MCF 10A (cell line): ENCODE data around the gene FGFR2. TPM values are rescaled to one million over a fixed set of nuclear protein-coding genes. Genes with fewer than 3 reads are reported as not detected.

Source experiments
- BruUV-seq: library from RNA; stranded (reverse); fragments of 400-500 nt; replicated peaks from 2 replicates; lab custom pipeline; 2021; lab: Mats Ljungman, UMichigan
- CTCF ChIA-PET: fragments of 300-600 bp; sonication (Branson Sonifier 250); formaldehyde crosslinking; extraction: SDS; loops from one replicate; lab custom pipeline; 2021; ENCODE audit warnings: antibody characterized with exemption, inconsistent platforms; lab: Yijun Ruan, JAX
- POLR2A ChIA-PET: fragments of 300-600, 350-650 bp; sonication (Branson Sonifier 250); formaldehyde crosslinking; extraction: SDS; loops from one replicate; lab custom pipeline; 2020; ENCODE audit warnings: antibody characterized with exemption, inconsistent platforms; lab: Yijun Ruan, JAX
- DNase-seq: peaks from one replicate; pipeline ENCODE4 v3.0.0-alpha.2; 2018; ENCODE audit not compliant: unreplicated experiment
- H3K27ac Mint-ChIP-seq: one replicate; pipeline ENCODE4 v1.8.0; 2022; ENCODE audit warnings: mild to moderate bottlenecking, low read depth, mixed read lengths; ENCODE audit not compliant: unreplicated experiment
- H3K27me3 Mint-ChIP-seq: one replicate; pipeline ENCODE4 v1.8.0; 2022; ENCODE audit warnings: mixed read lengths; ENCODE audit not compliant: insufficient read depth, unreplicated experiment
- H3K36me3 Mint-ChIP-seq: one replicate; pipeline ENCODE4 v1.8.0; 2022; ENCODE audit warnings: mild to moderate bottlenecking, moderate library complexity, mixed read lengths; ENCODE audit not compliant: insufficient read depth, unreplicated experiment
- H3K4me1 Mint-ChIP-seq: one replicate; pipeline ENCODE4 v1.8.0; 2022; ENCODE audit warnings: mixed read lengths; ENCODE audit not compliant: insufficient read depth, unreplicated experiment
- H3K4me3 Mint-ChIP-seq: one replicate; pipeline ENCODE4 v1.8.0; 2022; ENCODE audit warnings: mild to moderate bottlenecking, moderate library complexity, mixed read lengths; ENCODE audit not compliant: unreplicated experiment
- H3K9me3 Mint-ChIP-seq: one replicate; pipeline ENCODE4 v1.8.0; 2022; ENCODE audit warnings: mixed read lengths; ENCODE audit not compliant: unreplicated experiment
- CTCF ChIP-seq: fragments of 200-600 bp; IDR thresholded peaks from one replicate; pipeline ENCODE4 v1.8.0; 2022; ENCODE audit warnings: antibody characterized with exemption, mild to moderate bottlenecking; ENCODE audit not compliant: unreplicated experiment
- intact Hi-C: fragments of 100-400 bp; cut with micrococcal nuclease; formaldehyde crosslinking; loops from 2 replicates; pipeline ENCODE4 v1.14.1; 2022
- total RNA-seq: library from RNA; stranded (reverse); gene quantifications from 2 replicates; pipeline ENCODE4 v1.2.3, GENCODE V29; 2022

Gene FGFR2
- total RNA-seq, 1 experiment from 2014 or later = 2.7 TPM

- ChIA-PET CTCF (interaction anchor here (0.6 kb wide), 1 partner anchor 119 kb away, joined by 3 read pairs; no protein-coding TSS in a partner anchor), POLR2A (interaction anchor here (2.6 kb wide), 1 partner anchor 17 kb away, joined by 12 read pairs; no protein-coding TSS in a partner anchor)
- no peak for TF ChIP-seq CTCF
- Mint-ChIP-seq H3K27ac (no peak overlapping the region), H3K4me3 (no peak overlapping the region), H3K36me3 (no peaks in the 10 kb centered on the region), H3K4me1 (peaks cover 6% of the 10 kb centered on the region), H3K27me3 (no peaks in the 10 kb centered on the region), H3K9me3 (no peaks in the 10 kb centered on the region)
- DNase-seq = peak; percentile 43
- intact Hi-C loops = no loop called here
- BruUV-seq = no TSS peak
Measured at GRCh38 chr10:121536310-121536913, 61.8 kb downstream of the FGFR2 start.

GRCh38 chr10:121535381-121535780 is 62.9 kb downstream of the FGFR2 start:
- DNase-seq = no peak
- no peaks in the 10 kb centered on the region for H3K27me3 Mint-ChIP-seq
- no peaks in the 10 kb centered on the region for H3K36me3 Mint-ChIP-seq
- no TSS peak for BruUV-seq
- ChIA-PET POLR2A (interaction anchor here (2.6 kb wide), 1 partner anchor 18 kb away, joined by 12 read pairs; no protein-coding TSS in a partner anchor), CTCF (no interaction called here)
- intact Hi-C loops = no loop called here
- no peak overlapping the region for H3K4me3 Mint-ChIP-seq
- peaks cover 6% of the 10 kb centered on the region for H3K4me1 Mint-ChIP-seq
- no peak for TF ChIP-seq CTCF
- no peak overlapping the region for H3K27ac Mint-ChIP-seq
- H3K9me3 Mint-ChIP-seq = no peaks in the 10 kb centered on the region

GRCh38 chr10:121532292-121532864 is 65.9 kb downstream of the FGFR2 start:
- ChIA-PET CTCF (interaction anchor here (1.3 kb wide), 1 partner anchor 507 kb away, joined by 3 read pairs; no protein-coding TSS in a partner anchor), POLR2A (no interaction called here)
- Mint-ChIP-seq H3K27me3 (no peaks in the 10 kb centered on the region), H3K27ac (no peak overlapping the region), H3K4me1 (peaks cover 6% of the 10 kb centered on the region), H3K36me3 (no peaks in the 10 kb centered on the region), H3K4me3 (no peak overlapping the region), H3K9me3 (no peaks in the 10 kb centered on the region)
- intact Hi-C loops = no loop called here
- no TSS peak for BruUV-seq
- DNase-seq = no peak
- no peak for TF ChIP-seq CTCF

GRCh38 chr10:121531830-121532178 is 66.4 kb downstream of the FGFR2 start:
- peaks cover 6% of the 10 kb centered on the region for H3K4me1 Mint-ChIP-seq
- ChIA-PET CTCF (no interaction called here), POLR2A (no interaction called here)
- intact Hi-C loops = no loop called here
- H3K36me3 Mint-ChIP-seq = no peaks in the 10 kb centered on the region
- no TSS peak for BruUV-seq
- no peak for DNase-seq
- no peak overlapping the region for H3K27ac Mint-ChIP-seq
- no peaks in the 10 kb centered on the region for H3K27me3 Mint-ChIP-seq
- no peak for TF ChIP-seq CTCF
- H3K9me3 Mint-ChIP-seq = no peaks in the 10 kb centered on the region
- no peak overlapping the region for H3K4me3 Mint-ChIP-seq
